GM12875 (cell line): ENCODE results near the gene PITPNM2.
"Not testable (repeated sequence)": the region's sequence is repeated elsewhere in the genome, so short reads cannot be mapped to it uniquely, and the experiment has no call there.

Experiments used
- H3K4me3 ChIP-seq: one replicate; pipeline ENCODE4 v1.5.1; 2011; ENCODE audit warnings: low read depth, low read length, control low read depth
- CTCF ChIP-seq: IDR thresholded peaks from 2 replicates; pipeline ENCODE4 v1.5.1; 2011; ENCODE audit warnings: low read depth, mild to moderate bottlenecking, control low read depth, inconsistent platforms, low read length, moderate library complexity, borderline replicate concordance; ENCODE audit not compliant: insufficient read depth

PITPNM2 gene

GRCh38 chr12:123104809-123105208 lies 46.1 kb downstream of the PITPNM2 start:
- TF ChIP-seq CTCF, result no peak

DNA sequence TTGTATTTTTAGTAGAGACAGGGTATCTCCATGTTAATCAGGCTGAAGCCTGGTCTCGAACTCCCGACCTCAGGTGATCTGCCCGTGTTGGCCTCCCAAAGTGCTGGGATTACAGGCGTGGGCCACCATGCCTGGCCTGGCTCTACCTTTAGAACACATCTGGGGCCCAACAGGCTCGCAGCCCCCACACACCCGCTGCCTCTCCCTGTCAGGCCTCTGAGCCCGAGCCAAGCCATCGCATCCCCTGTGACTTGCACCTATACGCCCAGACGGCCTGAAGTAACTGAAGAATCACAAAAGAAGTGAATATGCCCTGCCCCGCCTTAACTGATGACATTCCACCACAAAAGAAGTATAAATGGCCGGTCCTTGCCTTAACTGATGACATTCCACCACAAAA lies 46.8 kb downstream of the PITPNM2 start:
- H3K4me3 ChIP-seq, result not testable (repeated sequence)

More at GRCh38 chr12:123104809-123105208, 46.1 kb downstream of the PITPNM2 start:
- no peak overlapping the region for H3K4me3 ChIP-seq

DNA sequence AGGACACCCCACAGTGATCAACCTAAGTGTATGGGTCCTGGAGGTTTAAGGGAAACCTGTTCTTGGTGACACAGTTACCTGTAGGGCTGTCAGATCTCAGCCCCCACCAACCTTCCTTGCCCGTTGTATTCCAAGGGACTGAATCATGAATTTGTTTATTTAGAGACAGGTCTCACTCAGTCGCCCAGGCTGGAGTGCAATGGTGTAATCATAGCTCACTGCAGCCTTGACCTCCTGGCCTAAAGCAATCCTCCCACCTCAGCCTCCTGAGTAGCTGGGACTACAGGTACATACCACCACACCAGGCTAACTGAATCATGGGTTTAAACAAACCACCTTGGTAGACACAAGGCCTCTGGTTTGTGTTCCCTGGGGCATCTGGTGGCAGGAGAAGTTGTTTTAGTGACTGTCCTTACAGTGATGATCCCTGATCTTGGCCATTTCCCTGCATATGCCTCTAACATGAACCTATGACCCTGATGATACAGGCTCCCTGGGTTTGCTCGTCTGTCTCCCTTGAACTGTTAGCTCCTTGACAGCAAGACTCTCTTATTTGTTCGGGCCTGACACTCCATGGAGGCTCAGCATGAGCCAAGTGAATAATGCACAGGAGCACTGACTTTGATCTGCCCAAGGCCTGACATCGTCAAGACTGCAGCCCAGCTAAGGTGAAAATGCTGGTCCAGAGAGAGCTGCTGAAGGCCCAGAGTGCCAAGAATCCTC lies 47.9 kb downstream of the PITPNM2 start:
- TF ChIP-seq CTCF, result no peak
- no peak overlapping the region for H3K4me3 ChIP-seq

DNA sequence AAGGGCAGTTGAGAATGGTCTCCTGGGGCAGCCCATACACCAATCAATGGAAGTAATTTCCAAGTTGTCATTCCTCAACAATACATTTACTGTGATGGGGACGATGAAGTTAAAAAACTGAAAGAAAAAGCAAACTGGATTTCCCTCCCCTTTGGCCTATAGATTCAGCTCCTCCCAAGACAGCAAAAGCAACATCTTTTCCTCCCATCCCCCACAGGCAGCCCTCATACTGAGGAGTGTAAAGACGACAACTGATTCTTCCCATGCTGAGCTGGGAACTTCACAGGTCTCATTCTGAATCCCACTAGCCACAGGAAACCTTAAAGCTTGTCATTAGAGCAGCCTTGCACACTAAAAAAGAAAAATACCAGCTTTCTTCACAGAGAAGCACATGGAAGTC lies 48.5 kb downstream of the PITPNM2 start:
- no peak overlapping the region for H3K4me3 ChIP-seq
- no peak for TF ChIP-seq CTCF

DNA sequence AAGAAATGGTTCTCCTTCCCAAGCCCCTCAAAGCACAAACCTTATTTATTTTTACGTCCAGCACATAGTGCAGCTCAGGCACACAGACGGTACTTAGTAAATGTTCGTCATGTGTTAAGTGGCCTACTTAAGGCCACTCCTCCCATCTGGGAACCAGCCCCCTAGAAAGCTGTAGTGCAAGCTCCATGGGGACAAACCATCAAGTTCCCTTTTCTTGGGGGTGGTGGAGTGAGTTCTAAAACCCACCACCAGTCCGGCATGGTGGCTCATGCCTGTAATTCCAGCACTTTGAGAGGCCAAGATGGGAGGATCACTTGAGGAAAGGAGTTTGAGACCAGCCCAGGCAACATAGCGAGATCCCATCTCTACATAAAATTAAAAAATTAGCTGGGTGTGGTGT lies 49.4 kb downstream of the PITPNM2 start:
- TF ChIP-seq CTCF, result no peak
- no peak overlapping the region for H3K4me3 ChIP-seq
